WERI-Rb-1 (cell line): Measurements from ENCODE around the gene ITPR2.

Source experiments
- DNase-seq: peaks from one replicate; pipeline ENCODE4 v3.0.0-alpha.2; 2020
- H3K27ac ChIP-seq: fragments of 250-450 bp; sonication (Bioruptor Pico); 2 replicates; pipeline ENCODE4 v1.5.1; 2020; ENCODE audit warnings: mild to moderate bottlenecking, moderate library complexity
- H3K27me3 ChIP-seq: fragments of 250-450 bp; sonication (Bioruptor Pico); 2 replicates; pipeline ENCODE4 v1.5.1; 2021; ENCODE audit warnings: mild to moderate bottlenecking, low read depth, moderate library complexity; ENCODE audit not compliant: insufficient read depth, severe bottlenecking
- H3K36me3 ChIP-seq: fragments of 250-450 bp; sonication (Bioruptor Pico); 2 replicates; pipeline ENCODE4 v1.5.1; 2020; ENCODE audit warnings: mild to moderate bottlenecking, moderate library complexity
- H3K4me3 ChIP-seq: 2 replicates; pipeline ENCODE4 v1.5.1; 2011; ENCODE audit warnings: low read depth, mild to moderate bottlenecking, control low read depth, low read length
- H3K9me3 ChIP-seq: fragments of 250-450 bp; sonication (Bioruptor Pico); 2 replicates; pipeline ENCODE4 v1.5.1; 2021; ENCODE audit warnings: mild to moderate bottlenecking, moderate library complexity; ENCODE audit not compliant: severe bottlenecking
- CTCF ChIP-seq: IDR thresholded peaks from 2 replicates; pipeline ENCODE4 v1.5.1; 2011; ENCODE audit warnings: low read depth, mild to moderate bottlenecking, control low read depth, inconsistent platforms, low read length

The ITPR2 gene

GRCh38 chr12:26699237-26699636 is 133.8 kb downstream of the ITPR2 start:
- H3K27me3 ChIP-seq = no peaks in the 10 kb centered on the region
- H3K4me3 ChIP-seq = no peak overlapping the region
- no peak for TF ChIP-seq CTCF
- DNase-seq = no peak
- H3K36me3 ChIP-seq = no peaks in the 10 kb centered on the region
- no peaks in the 10 kb centered on the region for H3K9me3 ChIP-seq
- no peak overlapping the region for H3K27ac ChIP-seq

- no peak overlapping the region for H3K4me3 ChIP-seq
- H3K27ac ChIP-seq = no peak overlapping the region
- H3K36me3 ChIP-seq = no peaks in the 10 kb centered on the region
- TF ChIP-seq CTCF = no peak
- H3K9me3 ChIP-seq = no peaks in the 10 kb centered on the region
- DNase-seq = no peak
- no peaks in the 10 kb centered on the region for H3K27me3 ChIP-seq
Measured at GRCh38 chr12:26698186-26698585, 134.8 kb downstream of the ITPR2 start.

GRCh38 chr12:26697217-26697616 is 135.8 kb downstream of the ITPR2 start:
- Histone ChIP-seq H3K27ac (no peak overlapping the region), H3K27me3 (no peaks in the 10 kb centered on the region), H3K4me3 (no peak overlapping the region), H3K9me3 (no peaks in the 10 kb centered on the region), H3K36me3 (no peaks in the 10 kb centered on the region)
- no peak for DNase-seq
- no peak for TF ChIP-seq CTCF

- no peaks in the 10 kb centered on the region for H3K9me3 ChIP-seq
- no peaks in the 10 kb centered on the region for H3K36me3 ChIP-seq
- no peak overlapping the region for H3K27ac ChIP-seq
- TF ChIP-seq CTCF = no peak
- no peaks in the 10 kb centered on the region for H3K27me3 ChIP-seq
- no peak overlapping the region for H3K4me3 ChIP-seq
- DNase-seq = no peak
Measured at GRCh38 chr12:26696613-26697092, 136.3 kb downstream of the ITPR2 start.

- H3K27ac ChIP-seq = no peak overlapping the region
- DNase-seq = no peak
Measured at GRCh38 chr12:26696048-26696612, 136.9 kb downstream of the ITPR2 start.

More at GRCh38 chr12:26696048-26696612, 136.9 kb downstream of the ITPR2 start:
- no peaks in the 10 kb centered on the region for H3K27me3 ChIP-seq
- no peak for TF ChIP-seq CTCF
- H3K4me3 ChIP-seq = no peak overlapping the region
- no peaks in the 10 kb centered on the region for H3K36me3 ChIP-seq
- no peaks in the 10 kb centered on the region for H3K9me3 ChIP-seq
